ENCODE data around the gene TGFB1I1. TPM values are rescaled to one million over a fixed set of nuclear protein-coding genes. Genes with fewer than 3 reads are reported as not detected.

Gene TGFB1I1
- total and polyA plus RNA-seq, 2 experiments from 2014 or later, result 4.1 to 4.2 TPM

DNA sequence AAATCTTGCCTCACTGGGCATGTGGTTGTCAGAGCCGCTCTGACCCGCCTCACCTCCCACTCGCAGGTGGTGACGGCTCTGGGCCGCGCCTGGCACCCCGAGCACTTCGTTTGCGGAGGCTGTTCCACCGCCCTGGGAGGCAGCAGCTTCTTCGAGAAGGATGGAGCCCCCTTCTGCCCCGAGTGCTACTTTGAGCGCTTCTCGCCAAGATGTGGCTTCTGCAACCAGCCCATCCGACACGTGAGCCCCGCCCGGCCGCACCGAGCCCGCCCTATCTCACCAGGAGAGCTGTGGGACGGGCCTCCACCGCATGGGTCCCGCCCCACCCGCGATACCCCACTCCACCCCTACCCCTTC is 4.0 kb downstream of the TGFB1I1 start (continued):
- TF ChIP-seq, protein P1, sequence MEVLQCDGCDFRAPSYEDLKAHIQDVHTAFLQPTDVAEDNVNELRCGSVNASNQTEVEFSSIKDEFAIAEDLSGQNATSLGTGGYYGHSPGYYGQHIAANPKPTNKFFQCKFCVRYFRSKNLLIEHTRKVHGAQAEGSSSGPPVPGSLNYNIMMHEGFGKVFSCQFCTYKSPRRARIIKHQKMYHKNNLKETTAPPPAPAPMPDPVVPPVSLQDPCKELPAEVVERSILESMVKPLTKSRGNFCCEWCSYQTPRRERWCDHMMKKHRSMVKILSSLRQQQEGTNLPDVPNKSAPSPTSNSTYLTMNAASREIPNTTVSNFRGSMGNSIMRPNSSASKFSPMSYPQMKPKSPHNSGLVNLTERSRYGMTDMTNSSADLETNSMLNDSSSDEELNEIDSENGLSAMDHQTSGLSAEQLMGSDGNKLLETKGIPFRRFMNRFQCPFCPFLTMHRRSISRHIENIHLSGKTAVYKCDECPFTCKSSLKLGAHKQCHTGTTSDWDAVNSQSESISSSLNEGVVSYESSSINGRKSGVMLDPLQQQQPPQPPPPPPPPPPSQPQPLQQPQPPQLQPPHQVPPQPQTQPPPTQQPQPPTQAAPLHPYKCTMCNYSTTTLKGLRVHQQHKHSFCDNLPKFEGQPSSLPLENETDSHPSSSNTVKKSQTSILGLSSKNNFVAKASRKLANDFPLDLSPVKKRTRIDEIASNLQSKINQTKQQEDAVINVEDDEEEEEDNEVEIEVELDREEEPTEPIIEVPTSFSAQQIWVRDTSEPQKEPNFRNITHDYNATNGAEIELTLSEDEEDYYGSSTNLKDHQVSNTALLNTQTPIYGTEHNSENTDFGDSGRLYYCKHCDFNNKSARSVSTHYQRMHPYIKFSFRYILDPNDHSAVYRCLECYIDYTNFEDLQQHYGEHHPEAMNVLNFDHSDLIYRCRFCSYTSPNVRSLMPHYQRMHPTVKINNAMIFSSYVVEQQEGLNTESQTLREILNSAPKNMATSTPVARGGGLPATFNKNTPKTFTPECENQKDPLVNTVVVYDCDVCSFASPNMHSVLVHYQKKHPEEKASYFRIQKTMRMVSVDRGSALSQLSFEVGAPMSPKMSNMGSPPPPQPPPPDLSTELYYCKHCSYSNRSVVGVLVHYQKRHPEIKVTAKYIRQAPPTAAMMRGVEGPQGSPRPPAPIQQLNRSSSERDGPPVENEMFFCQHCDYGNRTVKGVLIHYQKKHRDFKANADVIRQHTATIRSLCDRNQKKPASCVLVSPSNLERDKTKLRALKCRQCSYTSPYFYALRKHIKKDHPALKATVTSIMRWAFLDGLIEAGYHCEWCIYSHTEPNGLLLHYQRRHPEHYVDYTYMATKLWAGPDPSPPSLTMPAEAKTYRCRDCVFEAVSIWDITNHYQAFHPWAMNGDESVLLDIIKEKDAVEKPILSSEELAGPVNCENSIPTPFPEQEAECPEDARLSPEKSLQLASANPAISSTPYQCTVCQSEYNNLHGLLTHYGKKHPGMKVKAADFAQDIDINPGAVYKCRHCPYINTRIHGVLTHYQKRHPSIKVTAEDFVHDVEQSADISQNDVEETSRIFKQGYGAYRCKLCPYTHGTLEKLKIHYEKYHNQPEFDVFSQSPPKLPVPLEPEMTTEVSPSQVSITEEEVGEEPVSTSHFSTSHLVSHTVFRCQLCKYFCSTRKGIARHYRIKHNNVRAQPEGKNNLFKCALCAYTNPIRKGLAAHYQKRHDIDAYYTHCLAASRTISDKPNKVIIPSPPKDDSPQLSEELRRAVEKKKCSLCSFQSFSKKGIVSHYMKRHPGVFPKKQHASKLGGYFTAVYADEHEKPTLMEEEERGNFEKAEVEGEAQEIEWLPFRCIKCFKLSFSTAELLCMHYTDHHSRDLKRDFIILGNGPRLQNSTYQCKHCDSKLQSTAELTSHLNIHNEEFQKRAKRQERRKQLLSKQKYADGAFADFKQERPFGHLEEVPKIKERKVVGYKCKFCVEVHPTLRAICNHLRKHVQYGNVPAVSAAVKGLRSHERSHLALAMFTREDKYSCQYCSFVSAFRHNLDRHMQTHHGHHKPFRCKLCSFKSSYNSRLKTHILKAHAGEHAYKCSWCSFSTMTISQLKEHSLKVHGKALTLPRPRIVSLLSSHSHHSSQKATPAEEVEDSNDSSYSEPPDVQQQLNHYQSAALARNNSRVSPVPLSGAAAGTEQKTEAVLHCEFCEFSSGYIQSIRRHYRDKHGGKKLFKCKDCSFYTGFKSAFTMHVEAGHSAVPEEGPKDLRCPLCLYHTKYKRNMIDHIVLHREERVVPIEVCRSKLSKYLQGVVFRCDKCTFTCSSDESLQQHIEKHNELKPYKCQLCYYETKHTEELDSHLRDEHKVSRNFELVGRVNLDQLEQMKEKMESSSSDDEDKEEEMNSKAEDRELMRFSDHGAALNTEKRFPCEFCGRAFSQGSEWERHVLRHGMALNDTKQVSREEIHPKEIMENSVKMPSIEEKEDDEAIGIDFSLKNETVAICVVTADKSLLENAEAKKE (CRISPR knock-in tag; IDR thresholded peaks at IDR 0.05), result no peak
- TF ChIP-seq, protein P2, sequence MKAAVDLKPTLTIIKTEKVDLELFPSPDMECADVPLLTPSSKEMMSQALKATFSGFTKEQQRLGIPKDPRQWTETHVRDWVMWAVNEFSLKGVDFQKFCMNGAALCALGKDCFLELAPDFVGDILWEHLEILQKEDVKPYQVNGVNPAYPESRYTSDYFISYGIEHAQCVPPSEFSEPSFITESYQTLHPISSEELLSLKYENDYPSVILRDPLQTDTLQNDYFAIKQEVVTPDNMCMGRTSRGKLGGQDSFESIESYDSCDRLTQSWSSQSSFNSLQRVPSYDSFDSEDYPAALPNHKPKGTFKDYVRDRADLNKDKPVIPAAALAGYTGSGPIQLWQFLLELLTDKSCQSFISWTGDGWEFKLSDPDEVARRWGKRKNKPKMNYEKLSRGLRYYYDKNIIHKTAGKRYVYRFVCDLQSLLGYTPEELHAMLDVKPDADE (IDR thresholded peaks at IDR 0.05), result no peak
- TF ChIP-seq EZH2 (IDR thresholded peaks at IDR 0.05; ENCODE audit: low read depth, unreplicated experiment), result no peak
- no peak for TF ChIP-seq ZNF114 (CRISPR knock-in tag; IDR thresholded peaks at IDR 0.05)

DNA sequence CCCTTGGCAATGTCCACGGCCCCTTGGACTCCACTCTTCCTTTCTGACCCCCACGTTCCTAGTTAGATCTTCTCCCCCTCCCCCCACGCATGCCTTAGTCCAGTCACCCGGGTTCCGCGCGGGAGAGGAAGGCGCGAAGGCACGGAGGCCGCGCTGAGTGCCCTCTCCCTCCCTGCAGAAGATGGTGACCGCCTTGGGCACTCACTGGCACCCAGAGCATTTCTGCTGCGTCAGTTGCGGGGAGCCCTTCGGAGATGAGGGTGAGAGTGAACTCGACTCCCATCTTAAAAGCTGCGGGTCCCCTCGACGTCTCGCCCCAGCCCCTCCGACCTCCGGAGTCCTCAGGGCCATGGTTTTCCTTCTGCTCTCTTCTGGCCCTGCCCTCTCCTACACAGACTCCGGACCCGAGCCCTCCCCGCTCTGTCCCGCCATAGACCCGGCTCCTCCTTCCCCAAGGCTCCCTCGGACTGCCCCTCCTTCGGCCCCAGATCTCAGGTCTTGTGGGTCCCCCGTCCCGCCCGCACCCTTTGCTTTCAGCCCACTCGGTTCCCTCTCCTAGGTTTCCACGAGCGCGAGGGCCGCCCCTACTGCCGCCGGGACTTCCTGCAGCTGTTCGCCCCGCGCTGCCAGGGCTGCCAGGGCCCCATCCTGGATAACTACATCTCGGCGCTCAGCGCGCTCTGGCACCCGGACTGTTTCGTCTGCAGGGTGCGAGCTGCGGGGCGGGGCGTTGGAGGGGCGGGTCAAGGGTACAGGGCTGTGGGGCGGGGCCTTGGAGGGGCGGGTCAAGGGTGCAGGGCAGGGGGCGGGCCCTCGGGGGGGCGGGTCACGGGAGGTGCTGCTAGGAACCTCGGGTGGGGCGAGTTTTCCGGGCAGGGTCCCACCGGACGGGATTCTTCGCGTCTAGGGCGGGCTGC is 4.6 kb downstream of the TGFB1I1 start:
- DNase-seq (ENCODE audit: low spot score) (peak; percentile 88), ATAC-seq (peak; percentile 68)
- Histone ChIP-seq H3K9me2 (ENCODE audit: insufficient read depth) (no peaks in the 10 kb centered on the region), H3K79me2 (replicated peaks; ENCODE audit: insufficient read depth) (no peaks in the 10 kb centered on the region), H4K20me1 (replicated peaks; ENCODE audit: insufficient read depth) (no peaks in the 10 kb centered on the region), H3K36me3 (ENCODE audit: insufficient read depth) (no peaks in the 10 kb centered on the region), H3K27me3 (ENCODE audit: insufficient read depth) (peaks cover 79% of the 10 kb centered on the region), H3K4me2 (peak overlapping the region; percentile 98), H3F3A (replicated peaks; ENCODE audit: low read depth) (peaks cover 8% of the 10 kb centered on the region; the same call in 1 of the 2 replicates), H3K4me1 (ENCODE audit: insufficient read depth) (peaks cover under 1% of the 10 kb centered on the region; the same call in 1 of the 2 replicates), H3K4me3 (peak overlapping the region; percentile 83), H3K27ac (ENCODE audit: low read depth) (no peak overlapping the region), H2AFZ (peak overlapping the region; percentile 86)
- Mint-ChIP-seq H3K27ac (no peak overlapping the region), H3K27me3 (ENCODE audit: insufficient read depth, low read depth, poor library complexity) (peaks cover 64% of the 10 kb centered on the region), H3K36me3 (ENCODE audit: low read depth) (peaks cover 8% of the 10 kb centered on the region), H3K4me3 (peak overlapping the region; percentile 74), H3K4me1 (peaks cover 12% of the 10 kb centered on the region; the same call in 2 of the 3 replicates), H3K9me3 (peaks cover 6% of the 10 kb centered on the region)
- TF ChIP-seq NANOG (IDR thresholded peaks at IDR 0.05; ENCODE audit: borderline replicate concordance) (no peak), POLR2AphosphoS5 (IDR thresholded peaks at IDR 0.05; ENCODE audit: low read depth) (peak; percentile 86)

All from GM23338 (cell line).